IMR-90 (cell line): ENCODE measurements around the gene DOCK9. TPM values are rescaled to one million over a fixed set of nuclear protein-coding genes. Genes with fewer than 3 reads are reported as not detected.

ENCODE experiments used
- ATAC-seq: fragments of 200-7000 bp; cut with Tn5 transposase; 2 replicates; pipeline ENCODE4 v1.9.1; 2020; ENCODE audit warnings: low read depth, mild to moderate bottlenecking, moderate library complexity
- BruUV-seq: library from RNA; stranded (reverse); fragments of 400-500 nt; replicated peaks from 2 replicates; lab custom pipeline; 2021; lab: Mats Ljungman, UMichigan
- CTCF ChIA-PET: fragments of 300-600 bp; formaldehyde crosslinking; extraction: SDS; loops from one replicate; lab custom pipeline; 2021; ENCODE audit warnings: antibody characterized with exemption; lab: Yijun Ruan, JAX
- POLR2A ChIA-PET: fragments of 300-600 bp; sonication (Branson Sonifier 250); formaldehyde crosslinking; loops from one replicate; lab custom pipeline; 2022; ENCODE audit warnings: antibody characterized with exemption; ENCODE audit not compliant: unreplicated experiment; lab: Charles Lee
- DNase-seq: peaks from one replicate; pipeline ENCODE4 v3.0.0; 2013
- H2AFZ ChIP-seq: replicated peaks from 2 replicates; pipeline ENCODE3; 2013; ENCODE audit warnings: low read length, mild to moderate bottlenecking; ENCODE audit not compliant: poor library complexity
- H2AK5ac ChIP-seq: 2 replicates; pipeline ENCODE4 v1.6.1; 2013; ENCODE audit warnings: low read depth, low read length, inconsistent platforms
- H2AK9ac ChIP-seq: replicated peaks from 2 replicates; pipeline ENCODE3; 2013; ENCODE audit warnings: mild to moderate bottlenecking, low read depth, low read length, moderate library complexity; ENCODE audit not compliant: poor library complexity
- H2BK120ac ChIP-seq: 2 replicates; pipeline ENCODE4 v1.6.1; 2013; ENCODE audit warnings: low read depth, low read length, inconsistent platforms
- H2BK15ac ChIP-seq: 3 replicates; pipeline ENCODE4 v1.6.1; 2013; ENCODE audit warnings: low read depth, low read length, inconsistent platforms
- H2BK20ac ChIP-seq: 2 replicates; pipeline ENCODE4 v1.6.1; 2013; ENCODE audit warnings: low read depth, mild to moderate bottlenecking, inconsistent platforms, low read length, moderate library complexity
- H2BK5ac ChIP-seq: 2 replicates; pipeline ENCODE4 v1.6.1; 2013; ENCODE audit warnings: mild to moderate bottlenecking, low read depth, low read length, inconsistent platforms; ENCODE audit not compliant: poor library complexity, severe bottlenecking
- H3K14ac ChIP-seq: replicated peaks from 2 replicates; pipeline ENCODE4 v1.6.1; 2013; ENCODE audit warnings: low read depth, low read length, inconsistent platforms
- H3K18ac ChIP-seq: 2 replicates; pipeline ENCODE4 v1.6.1; 2013; ENCODE audit warnings: low read depth, low read length, control low read depth
- H3K23ac ChIP-seq: 2 replicates; pipeline ENCODE4 v1.6.1; 2013; ENCODE audit warnings: low read depth, low read length, inconsistent platforms
- H3K27ac ChIP-seq: 2 replicates; pipeline ENCODE4 v1.5.1; 2013; ENCODE audit warnings: mild to moderate bottlenecking, control low read depth, low read length; ENCODE audit not compliant: insufficient read depth
- H3K27me3 ChIP-seq: 2 replicates; pipeline ENCODE4 v1.6.1; 2013; ENCODE audit warnings: low read length; ENCODE audit not compliant: control insufficient read depth, insufficient read depth
- H3K36me3 ChIP-seq: 2 replicates; pipeline ENCODE4 v1.6.1; 2013; ENCODE audit warnings: low read length, mixed read lengths; ENCODE audit not compliant: control insufficient read depth, insufficient read depth
- H3K4ac ChIP-seq: 2 replicates; pipeline ENCODE4 v1.6.1; 2013; ENCODE audit warnings: low read depth, low read length, inconsistent platforms
- H3K4me1 ChIP-seq: 2 replicates; pipeline ENCODE4 v1.6.1; 2013; ENCODE audit warnings: low read length, mixed read lengths; ENCODE audit not compliant: control insufficient read depth, insufficient read depth
- H3K4me2 ChIP-seq: 2 replicates; pipeline ENCODE4 v1.6.1; 2013; ENCODE audit warnings: low read depth, mild to moderate bottlenecking, control low read depth, low read length, moderate library complexity
- H3K4me3 ChIP-seq: 2 replicates; pipeline ENCODE4 v1.5.1; 2013; ENCODE audit warnings: low read depth, mild to moderate bottlenecking, control low read depth, low read length, moderate library complexity; ENCODE audit not compliant: insufficient read depth
- H3K56ac ChIP-seq: 2 replicates; pipeline ENCODE4 v1.6.1; 2013; ENCODE audit warnings: low read length, inconsistent platforms; ENCODE audit not compliant: insufficient read depth; ENCODE audit errors: extremely low read depth
- H3K79me1 ChIP-seq, 2 experiments: 2 replicates each; pipeline ENCODE4 v1.6.1; 2013; ENCODE audit warnings: low read length in 2 of 2, inconsistent platforms in 1 of 2, low read depth in 1 of 2
- H3K9ac ChIP-seq: 2 replicates; pipeline ENCODE4 v1.6.1; 2013; ENCODE audit warnings: low read depth, low read length, control low read depth
- H3K9me1 ChIP-seq: 2 replicates; pipeline ENCODE4 v1.6.1; 2013; ENCODE audit warnings: low read length, inconsistent platforms; ENCODE audit not compliant: insufficient read depth
- H3K9me3 ChIP-seq: 2 replicates; pipeline ENCODE4 v1.6.1; 2013; ENCODE audit warnings: low read length; ENCODE audit not compliant: control insufficient read depth, insufficient read depth
- H4K20me1 ChIP-seq: 2 replicates; pipeline ENCODE4 v1.6.1; 2013; ENCODE audit warnings: low read length, inconsistent platforms; ENCODE audit not compliant: insufficient read depth
- H4K5ac ChIP-seq: 2 replicates; pipeline ENCODE4 v1.6.1; 2013; ENCODE audit warnings: mild to moderate bottlenecking, low read depth, low read length, control low read depth
- H4K8ac ChIP-seq, 2 experiments: 2 replicates each; pipeline ENCODE4 v1.6.1; 2013; ENCODE audit warnings: low read depth in 2 of 2, low read length in 2 of 2, control low read depth in 1 of 2, inconsistent platforms in 1 of 2
- H4K91ac ChIP-seq: 2 replicates; pipeline ENCODE4 v1.6.1; 2013; ENCODE audit warnings: low read depth, low read length, inconsistent platforms; ENCODE audit not compliant: insufficient read depth
- CHD1 ChIP-seq: IDR thresholded peaks from 2 replicates; pipeline ENCODE4 v1.6.1; 2012; ENCODE audit warnings: low read depth, low read length, improper control_type of control experiment
- FOS ChIP-seq: fragments of 150-350 bp; IDR thresholded peaks from 2 replicates; pipeline ENCODE4 v1.6.1; 2016; ENCODE audit warnings: low read depth, low read length
- MAFK ChIP-seq: IDR thresholded peaks from 2 replicates; pipeline ENCODE4 v1.6.1; 2012; ENCODE audit warnings: low read depth, low read length, improper control_type of control experiment
- NFE2L2 ChIP-seq: fragments of 150-350 bp; IDR thresholded peaks from 2 replicates; pipeline ENCODE4 v1.6.1; 2016; ENCODE audit warnings: low read depth, mild to moderate bottlenecking, low read length
- RCOR1 ChIP-seq: IDR thresholded peaks from 2 replicates; pipeline ENCODE4 v1.6.1; 2012; ENCODE audit warnings: mild to moderate bottlenecking, low read length, improper control_type of control experiment; ENCODE audit not compliant: insufficient replicate concordance
- RFX5 ChIP-seq: IDR thresholded peaks from 2 replicates; pipeline ENCODE4 v1.8.0; 2012; ENCODE audit warnings: low read depth, mild to moderate bottlenecking, low read length, moderate library complexity
- SMC3 ChIP-seq: fragments of 150-350 bp; IDR thresholded peaks from 2 replicates; pipeline ENCODE4 v1.6.1; 2016; ENCODE audit warnings: low read depth, mild to moderate bottlenecking, antibody characterized with exemption, low read length, moderate library complexity
- WGBS, 2 experiments: methylation state at CpG; one replicate each; pipeline versions ENCODE4 v1.1.5 to v1.1.7; 2013; ENCODE audit warnings: missing lambda C conversion rate in 2 of 2; ENCODE audit not compliant: insufficient read length in 1 of 2; ENCODE audit errors: extremely low coverage in 2 of 2; 5-methylcytosine and 5-hydroxymethylcytosine counted together
- dilution Hi-C: fragments of 300-500 bp; cut with HindIII; formaldehyde crosslinking; loops from one replicate; pipeline ENCODE4 v1.14.3; 2018; ENCODE audit warnings: low sequenced_read_pairs; ENCODE audit not compliant: unreplicated experiment
- in situ Hi-C: fragments of 300-500 bp; cut with MboI; formaldehyde crosslinking; loops from 3 replicates; pipeline ENCODE4 v1.14.3; 2019; ENCODE audit warnings: low sequenced_read_pairs, inconsistent platforms, mixed read lengths
- intact Hi-C: fragments of 100-400 bp; cut with micrococcal nuclease; formaldehyde crosslinking; loops from 2 replicates; pipeline ENCODE4 v1.10.0; 2022
- polyA plus RNA-seq, 3 experiments: library from polyadenylated mRNA; depleted of rRNA; stranded (reverse); fragments of >200 nt; gene quantifications; 2 replicates each; pipeline ENCODE4 v1.2.3, GENCODE V29; 2012; ENCODE audit warnings: low replicate concordance in 1 of 3
- total RNA-seq: library from RNA; depleted of rRNA; stranded (reverse); fragments of >200 nt; gene quantifications from 2 replicates; pipeline ENCODE4 v1.2.3, GENCODE V29; 2012

Gene DOCK9
- total and polyA plus RNA-seq, 2 of the 4 experiments (the other 2 are of a cell fraction): 4.8 to 7.2 TPM

DNA sequence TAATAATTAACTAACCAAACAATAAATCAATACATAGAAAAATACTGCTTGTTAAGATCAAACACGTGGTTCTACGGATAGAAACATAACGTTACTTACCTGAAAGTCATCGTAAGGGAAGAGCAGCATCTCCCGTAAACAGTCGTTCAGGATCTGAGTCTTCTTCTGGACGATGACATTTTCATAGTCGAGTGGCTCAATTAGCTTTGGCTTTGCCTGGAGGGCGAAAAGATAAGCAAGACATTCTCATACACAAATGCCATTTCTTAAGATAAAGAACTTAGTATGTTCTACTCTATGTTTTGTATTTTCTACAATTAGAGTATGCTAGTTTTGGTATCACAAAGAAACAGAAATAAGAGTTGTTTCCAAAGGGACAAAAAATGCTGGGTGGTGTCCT lies 22.5 kb downstream of the DOCK9 start:
- Histone ChIP-seq H4K8ac (no peak overlapping the region), H3K4ac (no peak overlapping the region), H3K9me1 (0 out of 2 replicates have a peak, but pooled peaks cover 4% of the 10 kb centered on the region), H3K56ac (no peak overlapping the region), H3K18ac (no peak overlapping the region), H2BK120ac (no peak overlapping the region), H4K20me1 (no peaks in the 10 kb centered on the region), H3K23ac (no peak overlapping the region), H2BK20ac (no peak overlapping the region), H3K9ac (no peak overlapping the region), H3K79me1 (peaks cover 0 to 7% of the 10 kb centered on the region in 2 experiments; a peak in 1 of 4 replicates), H3K14ac (no peak overlapping the region), H4K91ac (no peak overlapping the region), H3K36me3 (no peaks in the 10 kb centered on the region), H3K9me3 (no peaks in the 10 kb centered on the region), H2AFZ (no peak overlapping the region), H3K4me3 (no peak overlapping the region), H2AK9ac (no peak overlapping the region), H3K27me3 (no peaks in the 10 kb centered on the region), H2AK5ac (no peak overlapping the region), H2BK5ac (no peak overlapping the region), H4K5ac (no peak overlapping the region), H2BK15ac (no peak overlapping the region), H3K4me2 (no peak overlapping the region), H3K4me1 (no peaks in the 10 kb centered on the region), H3K27ac (no peak overlapping the region)
- dilution Hi-C loops (no loop called here), in situ Hi-C loops (no loop called here), intact Hi-C loops (no loop called here)
- WGBS, 2 experiments: 100% methylated on average over 4 of the region's 9 CpGs; no CpG with 5 or more reads in 1 of the 2 experiments
- DNase-seq: no peak
- BruUV-seq: no TSS peak
- ChIA-PET CTCF (no interaction called here), POLR2A (no interaction called here)
- TF ChIP-seq FOS: no peak
- TF ChIP-seq RFX5: no peak
- no peak for TF ChIP-seq CHD1
- no peak for TF ChIP-seq MAFK
- TF ChIP-seq SMC3: no peak
- TF ChIP-seq RCOR1: no peak
- no peak for TF ChIP-seq NFE2L2
- ATAC-seq: no peak
